Measurements from ENCODE around the gene TMEM151B.

DNA sequence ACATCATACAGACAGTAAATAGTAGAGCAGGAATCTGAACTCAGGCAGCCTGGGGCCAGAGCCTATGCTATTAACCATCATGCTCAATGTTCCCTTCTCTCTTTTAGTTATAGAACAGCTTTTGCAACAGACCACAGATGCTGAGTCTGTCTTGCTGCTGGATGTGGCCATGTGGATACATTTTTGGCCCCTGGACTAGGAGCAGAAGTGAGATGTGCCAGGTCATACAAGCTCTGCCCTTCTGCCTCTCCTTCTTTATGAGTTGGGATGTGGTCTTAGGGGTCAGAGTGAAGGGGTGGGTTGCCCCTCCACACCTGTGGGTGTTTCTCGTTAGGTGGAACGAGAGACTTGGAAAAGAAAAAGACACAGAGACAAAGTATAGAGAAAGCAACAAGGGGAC lies 57.5 kb downstream of the TMEM151B start:
- TF ChIP-seq, protein P1, sequence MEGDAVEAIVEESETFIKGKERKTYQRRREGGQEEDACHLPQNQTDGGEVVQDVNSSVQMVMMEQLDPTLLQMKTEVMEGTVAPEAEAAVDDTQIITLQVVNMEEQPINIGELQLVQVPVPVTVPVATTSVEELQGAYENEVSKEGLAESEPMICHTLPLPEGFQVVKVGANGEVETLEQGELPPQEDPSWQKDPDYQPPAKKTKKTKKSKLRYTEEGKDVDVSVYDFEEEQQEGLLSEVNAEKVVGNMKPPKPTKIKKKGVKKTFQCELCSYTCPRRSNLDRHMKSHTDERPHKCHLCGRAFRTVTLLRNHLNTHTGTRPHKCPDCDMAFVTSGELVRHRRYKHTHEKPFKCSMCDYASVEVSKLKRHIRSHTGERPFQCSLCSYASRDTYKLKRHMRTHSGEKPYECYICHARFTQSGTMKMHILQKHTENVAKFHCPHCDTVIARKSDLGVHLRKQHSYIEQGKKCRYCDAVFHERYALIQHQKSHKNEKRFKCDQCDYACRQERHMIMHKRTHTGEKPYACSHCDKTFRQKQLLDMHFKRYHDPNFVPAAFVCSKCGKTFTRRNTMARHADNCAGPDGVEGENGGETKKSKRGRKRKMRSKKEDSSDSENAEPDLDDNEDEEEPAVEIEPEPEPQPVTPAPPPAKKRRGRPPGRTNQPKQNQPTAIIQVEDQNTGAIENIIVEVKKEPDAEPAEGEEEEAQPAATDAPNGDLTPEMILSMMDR (IDR thresholded peaks at IDR 0.05; ENCODE audit: poor library complexity, severe bottlenecking): no peak
- no peak for TF ChIP-seq POLR2AphosphoS5 (IDR thresholded peaks at IDR 0.05)
- no peak for TF ChIP-seq TAF1 (IDR thresholded peaks at IDR 0.05; ENCODE audit: low read depth)
- TF ChIP-seq MXI1 (conservative IDR thresholded peaks at IDR 0.05; ENCODE audit: poor library complexity, severe bottlenecking): no peak
- TF ChIP-seq EZH2 (IDR thresholded peaks at IDR 0.05; ENCODE audit: borderline replicate concordance, insufficient read depth, low read length, poor library complexity, severe bottlenecking): no peak
